Thyroid gland (tissue), 4 donors: Measurements from ENCODE around the gene CCHCR1.

Experiments
- POLR2A ChIP-seq, 2 donors: fragments of 450-650 bp; IDR thresholded peaks; one replicate each; pipeline ENCODE4 v1.6.1; 2017; ENCODE audit warnings: antibody characterized with exemption in 2 of 2, mild to moderate bottlenecking in 2 of 2, moderate library complexity in 1 of 2
- TF ChIP-seq, protein P1 (sequence below), 6 experiments: fragments of 200-600 bp in 3 of 6; fragments of 450-650 bp in 3 of 6; sonication (generic) in 3 of 6; IDR thresholded peaks; one replicate each; pipeline ENCODE4 v1.5.1; 2016 to 2019; ENCODE audit warnings: antibody characterized with exemption in 6 of 6, mild to moderate bottlenecking in 2 of 6, inconsistent platforms in 1 of 6, moderate library complexity in 1 of 6

DNA sequence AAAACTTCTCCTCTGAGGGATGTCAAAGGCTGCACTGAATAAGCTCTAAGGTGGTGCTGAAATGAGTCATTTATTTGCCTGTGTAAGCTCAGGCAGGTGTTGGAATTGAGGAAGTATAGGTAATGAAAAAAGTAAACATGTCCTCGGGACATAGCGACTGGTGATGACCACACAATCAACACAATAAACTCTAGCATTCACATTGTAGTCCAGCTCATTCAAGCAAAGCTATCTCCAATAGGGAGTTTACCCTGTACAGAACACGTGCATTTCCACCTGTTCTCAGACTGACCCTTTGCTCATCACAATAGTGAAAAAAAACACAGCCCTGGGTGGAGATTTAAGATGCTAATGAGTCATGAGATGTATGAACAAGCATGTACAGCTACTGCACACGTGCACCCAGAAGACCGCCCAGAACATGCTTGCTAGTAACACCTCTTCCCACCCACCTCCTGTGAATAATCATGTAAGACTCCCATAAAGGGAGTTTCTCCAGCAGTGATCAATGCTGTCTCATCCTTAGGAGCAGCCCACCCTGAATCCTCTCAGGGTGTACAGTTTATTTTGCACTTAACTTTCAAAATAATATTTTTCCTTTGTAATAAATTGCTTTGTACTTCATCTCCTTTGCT lies 45.9 kb upstream of the CCHCR1 start:
- TF ChIP-seq, protein P1, sequence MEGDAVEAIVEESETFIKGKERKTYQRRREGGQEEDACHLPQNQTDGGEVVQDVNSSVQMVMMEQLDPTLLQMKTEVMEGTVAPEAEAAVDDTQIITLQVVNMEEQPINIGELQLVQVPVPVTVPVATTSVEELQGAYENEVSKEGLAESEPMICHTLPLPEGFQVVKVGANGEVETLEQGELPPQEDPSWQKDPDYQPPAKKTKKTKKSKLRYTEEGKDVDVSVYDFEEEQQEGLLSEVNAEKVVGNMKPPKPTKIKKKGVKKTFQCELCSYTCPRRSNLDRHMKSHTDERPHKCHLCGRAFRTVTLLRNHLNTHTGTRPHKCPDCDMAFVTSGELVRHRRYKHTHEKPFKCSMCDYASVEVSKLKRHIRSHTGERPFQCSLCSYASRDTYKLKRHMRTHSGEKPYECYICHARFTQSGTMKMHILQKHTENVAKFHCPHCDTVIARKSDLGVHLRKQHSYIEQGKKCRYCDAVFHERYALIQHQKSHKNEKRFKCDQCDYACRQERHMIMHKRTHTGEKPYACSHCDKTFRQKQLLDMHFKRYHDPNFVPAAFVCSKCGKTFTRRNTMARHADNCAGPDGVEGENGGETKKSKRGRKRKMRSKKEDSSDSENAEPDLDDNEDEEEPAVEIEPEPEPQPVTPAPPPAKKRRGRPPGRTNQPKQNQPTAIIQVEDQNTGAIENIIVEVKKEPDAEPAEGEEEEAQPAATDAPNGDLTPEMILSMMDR (IDR thresholded peaks at IDR 0.05), result no peak
- no peak for TF ChIP-seq POLR2A (IDR thresholded peaks at IDR 0.05)
